SK-N-SH treated with all-trans-retinoic acid at 6 μM for 48 hours (cell line): ENCODE data around the gene PIGV.
A peak's percentile ranks its signal among the peaks of the same experiment; 100 is the strongest.
"Not testable (repeated sequence)": the region's sequence is repeated elsewhere in the genome, so short reads cannot be mapped to it uniquely, and the experiment has no call there.

Source experiments
- ATAC-seq: fragments of 200-7000 bp; cut with Tn5 transposase; 3 replicates; pipeline ENCODE4 v1.9.1; 2020; ENCODE audit warnings: mild to moderate bottlenecking, moderate library complexity
- ARNTL ChIP-seq: fragments of 450-650 bp; formaldehyde crosslinking; IDR thresholded peaks from 2 replicates; pipeline ENCODE4 v1.5.0; 2020; ENCODE audit warnings: low read depth, mild to moderate bottlenecking, moderate library complexity, borderline replicate concordance
- BACH2 ChIP-seq: fragments of 250-450 bp; sonication (Bioruptor Pico); IDR thresholded peaks from 2 replicates; pipeline ENCODE4 v1.9.0; 2021; ENCODE audit warnings: mild to moderate bottlenecking, borderline replicate concordance
- CSDC2 ChIP-seq: fragments of 250-450 bp; sonication (Bioruptor Pico); IDR thresholded peaks from 2 replicates; pipeline ENCODE4 v1.5.0; 2020; ENCODE audit warnings: mild to moderate bottlenecking, moderate library complexity
- ESRRG ChIP-seq: fragments of 250-450 bp; sonication (Bioruptor Pico); IDR thresholded peaks from 2 replicates; pipeline ENCODE4 v1.6.1; 2021; ENCODE audit warnings: mild to moderate bottlenecking
- GLIS3 ChIP-seq: fragments of 250-450 bp; sonication (Bioruptor Pico); IDR thresholded peaks from 2 replicates; pipeline ENCODE4 v1.5.0; 2020; ENCODE audit warnings: mild to moderate bottlenecking, moderate library complexity
- ISL1 ChIP-seq: fragments of 250-450 bp; sonication (Bioruptor Pico); IDR thresholded peaks from 2 replicates; pipeline ENCODE4 v2.1.2; 2022; ENCODE audit warnings: mild to moderate bottlenecking, moderate library complexity
- OSR1 ChIP-seq: fragments of 250-450 bp; sonication (Bioruptor Pico); IDR thresholded peaks from 2 replicates; pipeline ENCODE4 v1.8.0; 2022; ENCODE audit warnings: moderate library complexity, mild to moderate bottlenecking, inconsistent platforms
- PATZ1 ChIP-seq: fragments of 250-450 bp; sonication (Bioruptor Pico); IDR thresholded peaks from 2 replicates; pipeline ENCODE4 v1.8.0; 2020; ENCODE audit warnings: mild to moderate bottlenecking, moderate library complexity, borderline replicate concordance
- PPARA ChIP-seq: fragments of 250-450 bp; sonication (Bioruptor Pico); IDR thresholded peaks from 2 replicates; pipeline ENCODE4 v1.5.0; 2020; ENCODE audit warnings: mild to moderate bottlenecking, borderline replicate concordance
- RARB ChIP-seq: fragments of 250-450 bp; sonication (Bioruptor Pico); IDR thresholded peaks from 2 replicates; pipeline ENCODE4 v1.8.0; 2021; ENCODE audit warnings: mild to moderate bottlenecking, moderate library complexity
- SNAI2 ChIP-seq: fragments of 250-450 bp; sonication (Bioruptor Pico); IDR thresholded peaks from 2 replicates; pipeline ENCODE4 v1.5.0; 2020; ENCODE audit warnings: mild to moderate bottlenecking, moderate library complexity
- TCF4 ChIP-seq: fragments of 250-450 bp; sonication (Bioruptor Pico); IDR thresholded peaks from 2 replicates; pipeline ENCODE4 v1.8.0; 2021; ENCODE audit warnings: mild to moderate bottlenecking, moderate library complexity, borderline replicate concordance
- TOX ChIP-seq: fragments of 250-450 bp; sonication (Bioruptor Pico); IDR thresholded peaks from 2 replicates; pipeline ENCODE4 v1.8.0; 2021; ENCODE audit warnings: mild to moderate bottlenecking, moderate library complexity, borderline replicate concordance
- ZC3H10 ChIP-seq: fragments of 250-450 bp; sonication (Bioruptor Pico); IDR thresholded peaks from 2 replicates; pipeline ENCODE4 v1.5.1; 2021; ENCODE audit warnings: mild to moderate bottlenecking, moderate library complexity
- ZFP3 ChIP-seq: fragments of 250-450 bp; sonication (Bioruptor Pico); IDR thresholded peaks from 2 replicates; pipeline ENCODE4 v1.5.0; 2020; ENCODE audit warnings: mild to moderate bottlenecking, moderate library complexity
- ZFP30 ChIP-seq: fragments of 450-650 bp; formaldehyde crosslinking; IDR thresholded peaks from 2 replicates; pipeline ENCODE4 v1.5.0; 2022; ENCODE audit warnings: mild to moderate bottlenecking, moderate library complexity
- ZNF565 ChIP-seq: fragments of 450-650 bp; formaldehyde crosslinking; conservative IDR thresholded peaks from 2 replicates; pipeline ENCODE4 v1.5.0; 2020; ENCODE audit warnings: low read depth, mild to moderate bottlenecking, moderate library complexity
- ZNF70 ChIP-seq: fragments of 450-650 bp; formaldehyde crosslinking; IDR thresholded peaks from 2 replicates; pipeline ENCODE4 v1.5.0; 2020; ENCODE audit warnings: mild to moderate bottlenecking, moderate library complexity
- ZNF8 ChIP-seq: fragments of 450-650 bp; formaldehyde crosslinking; IDR thresholded peaks from 2 replicates; pipeline ENCODE4 v1.5.0; 2020; ENCODE audit warnings: mild to moderate bottlenecking, moderate library complexity
- TF ChIP-seq, protein P1 (sequence below): fragments of 250-450 bp; sonication (Bioruptor Pico); IDR thresholded peaks from 2 replicates; pipeline ENCODE4 v1.5.1; 2021; ENCODE audit warnings: mild to moderate bottlenecking, moderate library complexity
- TF ChIP-seq, protein P2 (sequence below): fragments of 250-450 bp; sonication (Bioruptor Pico); IDR thresholded peaks from 2 replicates; pipeline ENCODE4 v1.5.1; 2020; ENCODE audit warnings: low read depth, mild to moderate bottlenecking, moderate library complexity
- TF ChIP-seq, protein P3 (sequence below): fragments of 250-450 bp; sonication (Bioruptor Pico); IDR thresholded peaks from 2 replicates; pipeline ENCODE4 v1.5.0; 2020; ENCODE audit warnings: mild to moderate bottlenecking, moderate library complexity

The PIGV gene

DNA sequence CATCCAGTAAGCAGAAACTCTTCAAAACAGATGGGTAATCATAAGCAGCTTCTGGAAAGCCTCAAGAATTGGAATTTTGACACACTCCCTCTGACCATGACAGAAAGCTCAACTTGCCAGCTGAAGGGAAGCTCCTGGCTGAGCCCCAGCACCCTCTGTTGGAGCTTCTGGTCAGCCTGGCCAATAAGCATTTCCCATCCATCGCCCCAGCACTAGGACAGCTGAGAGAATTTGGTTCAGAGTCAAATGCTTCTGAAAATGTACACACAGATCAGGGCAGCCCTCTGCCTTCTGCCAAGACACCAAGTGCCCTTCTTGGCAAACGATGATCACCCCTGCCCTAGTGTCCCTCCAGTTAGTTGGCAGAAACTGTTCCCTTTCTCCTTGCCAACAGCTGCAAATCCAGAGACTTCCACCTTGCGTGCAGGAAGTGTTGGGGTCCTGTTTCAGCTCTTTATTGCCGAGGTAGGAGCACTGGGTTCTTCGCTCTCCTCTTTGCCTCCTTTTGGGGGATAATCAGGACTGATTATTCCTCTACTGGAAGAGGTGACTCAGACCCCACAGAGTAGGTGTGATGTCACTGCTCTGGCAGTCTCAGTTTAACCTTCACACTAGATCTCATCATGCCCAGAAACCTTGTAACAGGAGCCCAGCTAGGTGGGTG lies 11.9 kb downstream of the PIGV start:
- peak; percentile 86 for ATAC-seq

GRCh38 chr1:26803932-26804331 lies 16.2 kb downstream of the PIGV start:
- not testable (repeated sequence) for ATAC-seq

More for the DNA sequence above, 11.9 kb downstream of the PIGV start:
- TF ChIP-seq TCF4 (CRISPR knock-in tag) (no peak), ISL1 (peak; percentile 13; the same call in 1 of the 2 replicates), ZNF8 (CRISPR knock-in tag) (no peak)
- TF ChIP-seq, all 23 proteins: peak for 1

DNA sequence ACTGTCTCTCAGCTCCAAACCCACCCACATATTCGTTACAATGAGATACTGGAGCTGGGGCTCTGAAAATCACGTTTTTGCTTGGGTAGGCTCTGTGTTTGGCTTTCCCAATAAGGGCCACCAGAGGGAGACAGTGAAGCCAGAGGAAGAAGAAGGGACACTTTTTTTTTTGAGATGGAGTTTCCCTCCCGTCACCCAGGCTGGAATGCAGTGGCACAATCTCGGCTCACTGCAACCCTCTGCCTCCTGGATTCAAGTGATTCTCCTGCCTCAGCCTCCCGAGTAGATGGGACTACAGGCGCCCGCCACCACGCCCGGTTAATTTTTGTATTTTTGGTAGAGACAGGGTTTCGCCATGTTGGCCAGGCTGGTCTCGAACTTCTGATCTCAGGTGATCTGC lies 22.4 kb downstream of the PIGV start:
- ATAC-seq = peak; percentile 76

DNA sequence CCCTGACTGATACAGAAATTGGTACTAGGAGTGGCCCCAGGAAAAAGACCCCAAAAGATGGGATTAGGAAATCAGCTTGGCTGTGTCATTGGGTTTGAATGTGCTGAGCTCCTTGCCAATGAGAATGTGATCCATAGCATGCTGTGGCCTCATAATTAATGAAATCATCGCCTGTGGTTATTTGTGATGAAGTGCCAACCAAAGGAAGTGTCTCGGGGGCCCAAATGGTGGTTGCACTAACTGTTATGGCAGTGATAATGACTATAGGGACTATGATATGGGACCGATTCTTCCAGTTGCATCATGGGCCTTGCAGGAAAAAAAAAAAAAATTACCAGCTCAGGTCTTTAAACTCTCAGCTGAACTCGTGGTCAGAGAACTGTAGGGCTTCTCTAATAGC lies 23.3 kb downstream of the PIGV start:
- no peak for TF ChIP-seq TOX (CRISPR knock-in tag)
- TF ChIP-seq ARNTL (CRISPR knock-in tag) = no peak
- TF ChIP-seq ZNF565 = no peak
- TF ChIP-seq ESRRG = no peak
- no peak for TF ChIP-seq RARB (CRISPR knock-in tag)
- TF ChIP-seq, protein P1, sequence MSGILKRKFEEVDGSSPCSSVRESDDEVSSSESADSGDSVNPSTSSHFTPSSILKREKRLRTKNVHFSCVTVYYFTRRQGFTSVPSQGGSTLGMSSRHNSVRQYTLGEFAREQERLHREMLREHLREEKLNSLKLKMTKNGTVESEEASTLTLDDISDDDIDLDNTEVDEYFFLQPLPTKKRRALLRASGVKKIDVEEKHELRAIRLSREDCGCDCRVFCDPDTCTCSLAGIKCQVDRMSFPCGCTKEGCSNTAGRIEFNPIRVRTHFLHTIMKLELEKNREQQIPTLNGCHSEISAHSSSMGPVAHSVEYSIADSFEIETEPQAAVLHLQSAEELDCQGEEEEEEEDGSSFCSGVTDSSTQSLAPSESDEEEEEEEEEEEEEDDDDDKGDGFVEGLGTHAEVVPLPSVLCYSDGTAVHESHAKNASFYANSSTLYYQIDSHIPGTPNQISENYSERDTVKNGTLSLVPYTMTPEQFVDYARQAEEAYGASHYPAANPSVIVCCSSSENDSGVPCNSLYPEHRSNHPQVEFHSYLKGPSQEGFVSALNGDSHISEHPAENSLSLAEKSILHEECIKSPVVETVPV (CRISPR knock-in tag) = no peak
- no peak for TF ChIP-seq ISL1
- TF ChIP-seq ZNF70 (CRISPR knock-in tag) = no peak
- TF ChIP-seq ZFP30 = no peak
- TF ChIP-seq GLIS3 (CRISPR knock-in tag) = no peak
- TF ChIP-seq SNAI2 (CRISPR knock-in tag) = no peak
- TF ChIP-seq, protein P2, sequence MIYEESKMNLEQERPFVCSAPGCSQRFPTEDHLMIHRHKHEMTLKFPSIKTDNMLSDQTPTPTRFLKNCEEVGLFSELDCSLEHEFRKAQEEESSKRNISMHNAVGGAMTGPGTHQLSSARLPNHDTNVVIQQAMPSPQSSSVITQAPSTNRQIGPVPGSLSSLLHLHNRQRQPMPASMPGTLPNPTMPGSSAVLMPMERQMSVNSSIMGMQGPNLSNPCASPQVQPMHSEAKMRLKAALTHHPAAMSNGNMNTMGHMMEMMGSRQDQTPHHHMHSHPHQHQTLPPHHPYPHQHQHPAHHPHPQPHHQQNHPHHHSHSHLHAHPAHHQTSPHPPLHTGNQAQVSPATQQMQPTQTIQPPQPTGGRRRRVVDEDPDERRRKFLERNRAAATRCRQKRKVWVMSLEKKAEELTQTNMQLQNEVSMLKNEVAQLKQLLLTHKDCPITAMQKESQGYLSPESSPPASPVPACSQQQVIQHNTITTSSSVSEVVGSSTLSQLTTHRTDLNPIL = no peak
- TF ChIP-seq ZNF8 (CRISPR knock-in tag) = no peak
- no peak for TF ChIP-seq CSDC2 (CRISPR knock-in tag)
- no peak for TF ChIP-seq ZC3H10 (CRISPR knock-in tag)
- no peak for TF ChIP-seq PPARA (CRISPR knock-in tag)
- TF ChIP-seq BACH2 (CRISPR knock-in tag) = no peak
- no peak for TF ChIP-seq ZFP3 (CRISPR knock-in tag)
- TF ChIP-seq OSR1 = no peak
- ATAC-seq = no peak

GRCh38 chr1:26811708-26812107 lies 24.0 kb downstream of the PIGV start:
- no peak for ATAC-seq
- TF ChIP-seq ZNF8 (CRISPR knock-in tag) = no peak
- TF ChIP-seq ESRRG = no peak
- TF ChIP-seq SNAI2 (CRISPR knock-in tag) = no peak
- no peak for TF ChIP-seq OSR1
- no peak for TF ChIP-seq PPARA (CRISPR knock-in tag)
- TF ChIP-seq GLIS3 (CRISPR knock-in tag) = no peak
- TF ChIP-seq CSDC2 (CRISPR knock-in tag) = no peak
- TF ChIP-seq, protein P1 (CRISPR knock-in tag) = no peak
- TF ChIP-seq, protein P2 = no peak
- TF ChIP-seq ZNF70 (CRISPR knock-in tag) = no peak
- TF ChIP-seq TOX (CRISPR knock-in tag) = no peak
- TF ChIP-seq, protein P3, sequence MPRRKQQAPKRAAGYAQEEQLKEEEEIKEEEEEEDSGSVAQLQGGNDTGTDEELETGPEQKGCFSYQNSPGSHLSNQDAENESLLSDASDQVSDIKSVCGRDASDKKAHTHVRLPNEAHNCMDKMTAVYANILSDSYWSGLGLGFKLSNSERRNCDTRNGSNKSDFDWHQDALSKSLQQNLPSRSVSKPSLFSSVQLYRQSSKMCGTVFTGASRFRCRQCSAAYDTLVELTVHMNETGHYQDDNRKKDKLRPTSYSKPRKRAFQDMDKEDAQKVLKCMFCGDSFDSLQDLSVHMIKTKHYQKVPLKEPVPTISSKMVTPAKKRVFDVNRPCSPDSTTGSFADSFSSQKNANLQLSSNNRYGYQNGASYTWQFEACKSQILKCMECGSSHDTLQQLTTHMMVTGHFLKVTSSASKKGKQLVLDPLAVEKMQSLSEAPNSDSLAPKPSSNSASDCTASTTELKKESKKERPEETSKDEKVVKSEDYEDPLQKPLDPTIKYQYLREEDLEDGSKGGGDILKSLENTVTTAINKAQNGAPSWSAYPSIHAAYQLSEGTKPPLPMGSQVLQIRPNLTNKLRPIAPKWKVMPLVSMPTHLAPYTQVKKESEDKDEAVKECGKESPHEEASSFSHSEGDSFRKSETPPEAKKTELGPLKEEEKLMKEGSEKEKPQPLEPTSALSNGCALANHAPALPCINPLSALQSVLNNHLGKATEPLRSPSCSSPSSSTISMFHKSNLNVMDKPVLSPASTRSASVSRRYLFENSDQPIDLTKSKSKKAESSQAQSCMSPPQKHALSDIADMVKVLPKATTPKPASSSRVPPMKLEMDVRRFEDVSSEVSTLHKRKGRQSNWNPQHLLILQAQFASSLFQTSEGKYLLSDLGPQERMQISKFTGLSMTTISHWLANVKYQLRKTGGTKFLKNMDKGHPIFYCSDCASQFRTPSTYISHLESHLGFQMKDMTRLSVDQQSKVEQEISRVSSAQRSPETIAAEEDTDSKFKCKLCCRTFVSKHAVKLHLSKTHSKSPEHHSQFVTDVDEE (CRISPR knock-in tag) = no peak
- TF ChIP-seq RARB (CRISPR knock-in tag) = no peak
- TF ChIP-seq ZFP30 = no peak
- TF ChIP-seq PATZ1 (CRISPR knock-in tag) = no peak
- no peak for TF ChIP-seq ISL1
- no peak for TF ChIP-seq ZC3H10 (CRISPR knock-in tag)
- no peak for TF ChIP-seq ARNTL (CRISPR knock-in tag)
